SIG-M5 treated with dmso at 0.1 percent for 504 hours (cell line): ENCODE measurements around the gene HRH2.

ENCODE experiments used
- DNase-seq: peaks from one replicate; lab custom pipeline; 2025; ENCODE audit not compliant: unreplicated experiment; lab: John Stamatoyannopoulos, UW

HRH2 gene

DNA sequence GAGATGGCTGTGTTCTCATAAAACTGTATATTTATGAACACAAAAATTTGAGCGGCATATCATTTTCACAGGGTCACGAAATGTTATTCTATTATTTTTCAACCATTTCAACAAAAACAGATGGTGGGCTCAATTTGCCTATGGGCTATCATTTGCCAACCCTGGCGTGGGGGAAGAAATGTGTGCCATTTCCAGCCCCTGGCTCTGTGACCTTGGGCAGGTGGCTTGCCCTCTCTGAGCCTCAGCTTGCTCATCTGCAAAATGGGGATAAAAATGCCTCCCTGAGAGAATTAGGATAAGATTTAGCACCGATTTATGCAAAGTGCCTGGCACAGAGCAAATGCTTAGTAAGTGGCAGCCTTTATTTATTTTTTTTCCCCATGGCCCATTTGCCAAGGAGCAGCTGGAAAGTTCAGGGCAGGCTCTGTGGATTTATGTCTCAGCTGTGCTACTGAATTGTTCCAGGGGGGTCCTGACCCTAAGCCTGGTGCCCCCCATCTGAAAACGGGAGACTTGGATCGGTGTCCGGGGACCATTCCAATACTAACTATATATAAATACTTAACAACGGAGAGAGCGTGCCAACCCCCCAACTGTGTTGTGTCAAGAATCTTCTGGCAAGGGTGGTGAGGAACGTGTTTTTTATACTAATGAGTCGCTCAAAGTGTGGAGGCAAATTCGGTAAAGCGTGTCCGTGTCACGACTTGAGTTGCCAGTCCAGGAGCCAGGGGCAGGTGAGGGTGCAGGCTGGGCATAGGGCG lies 34.5 kb downstream of the HRH2 start:
- DNase-seq = no peak

DNA sequence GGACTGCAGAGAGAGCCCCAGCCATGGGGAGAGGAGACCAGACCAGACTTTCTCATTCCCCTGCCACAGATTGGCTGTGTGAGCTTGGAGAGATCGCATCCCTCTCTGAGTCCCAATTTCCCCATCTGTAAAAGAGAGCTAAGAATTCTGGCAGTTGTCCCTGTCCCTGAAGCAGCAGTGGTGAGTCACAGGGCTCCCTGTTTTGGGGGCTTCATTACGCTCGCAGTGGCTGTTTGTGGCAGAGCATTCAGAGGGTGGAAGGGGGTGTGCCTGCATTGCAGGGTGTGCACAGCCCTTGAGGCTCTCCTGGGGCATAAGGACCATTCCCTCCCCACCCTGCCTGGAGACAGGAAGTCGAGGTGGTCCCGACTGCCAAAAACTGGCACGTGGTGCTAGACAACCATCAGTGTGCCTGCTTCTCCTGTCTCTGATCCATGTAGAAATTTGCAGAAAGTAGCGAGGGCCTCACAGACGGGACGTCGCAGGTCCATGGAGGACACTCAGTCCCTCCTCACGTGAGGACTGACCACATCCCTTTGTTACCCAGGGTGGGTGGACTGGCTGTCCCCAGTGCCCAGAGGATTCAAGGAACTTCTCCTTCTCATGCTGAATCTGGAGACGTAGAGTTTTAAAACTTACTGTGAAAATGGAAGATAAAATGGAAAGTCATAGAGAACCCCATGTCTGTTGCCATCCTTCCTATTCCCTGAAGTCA lies 35.3 kb downstream of the HRH2 start:
- peak; percentile 73 for DNase-seq

DNA sequence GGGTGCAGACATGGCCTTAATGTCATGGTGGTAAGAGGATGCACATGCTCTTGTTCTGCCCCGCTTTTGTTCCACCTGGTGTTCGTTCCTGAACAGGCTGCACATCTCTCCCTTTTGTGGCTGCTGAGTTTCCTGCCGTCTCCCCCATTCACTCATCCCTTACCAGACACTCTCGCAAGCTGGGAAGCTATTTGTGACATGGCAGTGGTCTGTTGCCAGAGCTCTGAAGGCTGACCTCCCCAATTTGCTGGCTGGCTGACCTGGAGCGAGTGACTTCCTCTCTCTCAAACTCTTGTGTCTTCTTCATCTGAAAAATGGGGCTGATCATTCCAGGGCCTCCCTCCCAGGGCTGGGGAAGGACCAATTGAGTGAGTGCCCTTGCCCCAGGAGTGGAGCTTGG lies 35.9 kb downstream of the HRH2 start:
- DNase-seq = peak; percentile 33

DNA sequence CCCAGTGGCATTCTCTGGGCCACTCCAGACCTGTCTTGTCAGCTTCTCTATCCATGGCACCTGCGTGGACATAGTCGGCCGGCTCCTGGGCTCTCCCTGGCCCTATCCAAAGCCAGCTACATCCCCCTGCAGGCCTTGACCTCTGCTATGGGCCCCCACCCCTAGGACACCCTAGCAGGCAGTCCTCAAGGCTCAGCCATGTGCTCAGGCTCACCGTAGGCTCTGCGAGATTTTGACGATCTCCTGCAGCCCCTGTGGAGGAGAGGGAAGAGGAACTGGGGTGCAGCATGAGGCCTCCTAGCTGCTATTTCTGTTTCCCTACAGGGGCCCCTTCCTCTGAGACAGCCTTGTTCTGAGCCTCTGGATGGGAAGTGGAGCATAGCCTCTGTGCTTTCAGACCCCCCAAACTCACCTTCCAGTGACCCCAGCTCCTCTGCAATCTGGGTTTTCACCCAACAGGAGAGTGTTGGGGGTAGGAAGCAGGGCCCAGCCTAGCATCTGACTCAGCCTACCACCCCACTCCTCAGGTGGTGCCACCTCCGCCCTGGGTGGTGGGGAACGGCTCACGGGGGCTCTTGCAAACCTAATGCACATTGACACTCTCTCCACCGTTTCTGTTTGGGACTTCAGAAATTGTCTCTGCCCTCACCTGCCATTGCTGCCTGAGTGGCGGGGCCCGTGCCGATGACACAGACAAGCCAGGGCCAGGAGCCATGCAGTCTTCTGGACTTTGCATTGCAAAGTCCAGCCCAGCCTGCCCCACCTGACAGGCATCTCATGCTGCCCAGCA lies 36.7 kb downstream of the HRH2 start:
- DNase-seq = peak; percentile 99

DNA sequence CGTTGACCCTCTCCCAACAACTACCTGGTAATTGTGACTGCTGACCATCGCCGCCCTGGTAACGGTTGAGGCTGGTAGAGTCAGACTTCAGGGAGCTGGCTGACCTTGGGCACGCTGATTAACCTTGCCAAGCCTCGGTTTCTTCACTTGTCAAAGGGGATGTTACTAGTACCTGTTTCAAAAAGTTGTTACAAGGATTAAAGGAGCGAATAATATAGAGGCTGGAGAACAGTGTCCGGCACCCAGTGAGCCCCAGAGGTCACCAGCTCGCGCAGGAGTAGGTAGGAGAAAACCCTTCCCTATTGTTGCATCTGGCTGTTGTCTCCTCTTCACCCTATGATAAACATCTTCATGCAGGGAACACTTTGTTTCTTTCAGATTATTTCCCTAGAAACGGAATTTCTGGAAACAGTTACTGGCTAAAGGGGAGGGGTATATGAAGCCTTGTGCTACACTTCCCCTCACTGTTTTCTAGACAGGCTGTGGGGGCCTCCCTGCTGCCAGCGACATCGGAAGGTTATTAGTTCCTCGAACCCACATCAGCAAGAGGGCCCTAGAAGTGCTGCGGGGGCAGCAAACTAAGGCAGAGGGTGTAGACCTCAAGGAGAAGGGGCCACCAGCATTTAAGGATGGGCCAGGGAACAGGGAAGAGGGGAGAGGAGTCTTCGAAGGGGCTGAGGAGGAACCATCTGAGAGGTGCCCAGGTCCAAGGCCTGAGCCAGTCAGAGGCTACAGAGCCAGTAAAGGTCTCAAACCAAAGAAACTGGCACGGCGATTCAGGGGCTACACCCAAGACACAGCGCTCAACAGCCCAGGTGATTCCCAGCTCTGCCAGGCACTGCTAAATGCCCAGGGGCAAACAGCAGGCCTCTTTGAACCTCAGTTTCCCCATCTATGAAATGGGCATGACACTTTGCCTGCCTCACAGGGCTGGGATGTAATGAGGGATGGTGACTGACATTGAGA lies 37.6 kb downstream of the HRH2 start:
- DNase-seq = peak; percentile 62

DNA sequence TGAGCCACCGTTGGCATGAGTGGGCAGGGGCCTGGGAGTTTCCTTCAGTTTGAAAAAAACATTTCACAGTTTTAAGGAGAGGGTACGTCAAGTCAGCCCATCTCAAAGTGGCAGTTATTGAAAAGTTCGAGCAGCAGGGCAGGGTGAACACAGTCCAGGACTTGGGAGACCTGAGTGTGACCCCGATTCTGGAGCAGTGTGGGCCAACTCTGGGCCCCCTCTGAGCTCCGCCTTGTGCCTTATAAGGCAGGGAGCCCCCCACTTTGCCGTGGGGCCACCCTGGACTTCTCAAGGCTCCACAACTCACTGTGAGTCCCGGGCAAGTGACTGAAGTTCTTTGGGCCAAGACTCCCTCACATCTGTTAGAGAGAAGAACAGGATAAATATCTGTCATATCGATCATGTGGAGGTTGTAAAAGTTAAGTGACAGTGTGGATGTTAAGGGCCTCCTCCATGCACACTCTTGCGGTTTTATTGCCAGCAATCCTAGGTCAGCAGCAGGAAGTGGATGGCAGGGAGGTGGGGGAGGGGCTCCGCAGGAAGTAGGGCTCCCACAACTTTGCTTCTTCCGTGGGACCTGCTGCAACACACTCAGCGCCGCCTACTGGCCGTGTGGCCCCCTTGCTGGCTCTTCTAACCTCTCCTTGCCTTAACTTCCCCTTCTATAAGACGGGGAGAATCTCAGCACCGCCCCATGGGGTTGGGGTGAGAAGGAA lies 38.4 kb downstream of the HRH2 start:
- DNase-seq = peak; percentile 99

DNA sequence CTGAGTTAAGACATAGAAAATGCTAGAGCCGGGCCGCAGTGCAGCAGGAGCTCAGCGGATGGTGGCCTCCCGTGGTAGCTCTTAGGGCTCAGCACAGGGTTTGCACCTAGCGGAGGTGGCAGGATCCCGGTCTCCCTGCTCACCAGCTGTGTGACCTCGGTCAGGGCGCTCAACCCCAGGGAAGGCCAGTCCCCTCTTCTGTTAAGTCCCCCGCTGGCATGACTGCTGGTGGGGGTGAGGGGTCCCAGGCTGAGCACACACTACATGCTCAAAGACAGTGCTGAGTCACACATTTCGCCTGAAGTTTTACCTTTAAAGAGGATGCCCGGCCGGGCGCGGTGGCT lies 39.0 kb downstream of the HRH2 start:
- DNase-seq = no peak

DNA sequence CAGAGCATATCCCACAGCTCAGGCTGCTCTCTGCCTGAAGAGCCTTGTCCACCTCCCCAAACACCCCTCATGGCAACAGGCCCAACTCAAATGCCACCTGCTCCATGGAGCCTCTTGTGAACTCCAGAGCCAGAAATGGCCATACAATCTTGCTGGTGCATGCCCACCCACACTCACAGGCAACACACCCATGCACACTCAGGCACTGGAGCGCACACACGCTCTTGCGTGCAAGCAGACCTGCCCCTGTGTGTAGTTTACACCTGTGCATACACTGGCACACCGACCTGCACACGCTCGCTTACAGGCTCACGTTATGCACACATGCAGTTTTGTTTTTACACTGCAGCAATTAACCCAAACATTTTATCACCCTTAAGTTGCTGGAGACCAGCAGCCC lies 40.0 kb downstream of the HRH2 start:
- no peak for DNase-seq

DNA sequence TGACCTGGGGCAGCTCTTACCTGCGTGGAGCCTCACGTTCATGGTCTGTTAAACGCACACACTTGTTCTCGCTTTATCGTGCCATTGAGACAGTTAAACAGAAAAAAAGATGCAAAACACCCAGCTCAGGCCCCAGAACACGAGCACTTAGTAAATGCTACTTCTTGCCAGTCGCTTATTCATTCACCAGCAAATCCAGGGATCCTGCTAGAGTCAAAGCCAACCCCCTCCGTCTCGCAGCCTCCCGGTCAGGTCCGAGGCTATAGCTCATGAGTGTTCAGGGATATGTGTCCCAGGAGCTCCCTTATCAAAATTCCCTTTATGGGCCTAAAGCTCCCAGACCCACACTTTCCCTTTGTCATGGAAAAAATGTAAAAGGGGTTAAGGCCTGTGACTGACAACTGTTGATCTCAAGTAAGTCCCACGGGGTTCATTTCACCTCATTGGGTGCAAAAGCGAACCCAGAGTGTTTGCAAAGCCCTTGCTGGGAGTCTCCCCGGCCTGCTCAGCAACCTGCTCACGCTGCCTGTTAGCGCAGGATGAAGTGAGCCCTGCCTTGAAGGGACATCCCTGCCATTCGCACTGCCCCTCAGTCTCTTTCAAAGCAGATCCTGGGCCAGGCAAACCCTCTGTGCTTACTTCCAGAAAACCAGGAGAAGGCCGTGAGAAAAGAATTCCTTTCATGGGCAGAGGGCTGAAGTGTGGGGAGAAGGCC lies 40.7 kb downstream of the HRH2 start:
- no peak for DNase-seq

DNA sequence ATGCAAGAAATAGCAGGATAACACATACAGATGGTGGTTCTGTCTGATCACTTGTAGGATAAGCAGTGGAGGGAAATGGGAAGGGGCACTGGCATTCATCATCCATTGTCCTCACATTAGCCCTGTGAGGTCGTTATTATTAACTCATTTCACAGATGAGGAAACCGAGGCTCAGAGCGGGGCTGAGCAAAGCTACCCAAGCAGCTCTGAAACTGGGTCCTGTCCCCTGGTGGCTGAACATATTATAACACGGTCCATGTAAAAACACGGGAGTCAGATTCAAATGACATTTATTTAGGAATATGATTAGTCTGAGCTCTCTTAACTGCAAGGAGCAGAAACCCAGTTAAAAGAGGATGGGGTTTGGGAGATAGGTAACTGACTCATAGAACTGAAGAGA lies 43.1 kb downstream of the HRH2 start:
- DNase-seq = no peak

DNA sequence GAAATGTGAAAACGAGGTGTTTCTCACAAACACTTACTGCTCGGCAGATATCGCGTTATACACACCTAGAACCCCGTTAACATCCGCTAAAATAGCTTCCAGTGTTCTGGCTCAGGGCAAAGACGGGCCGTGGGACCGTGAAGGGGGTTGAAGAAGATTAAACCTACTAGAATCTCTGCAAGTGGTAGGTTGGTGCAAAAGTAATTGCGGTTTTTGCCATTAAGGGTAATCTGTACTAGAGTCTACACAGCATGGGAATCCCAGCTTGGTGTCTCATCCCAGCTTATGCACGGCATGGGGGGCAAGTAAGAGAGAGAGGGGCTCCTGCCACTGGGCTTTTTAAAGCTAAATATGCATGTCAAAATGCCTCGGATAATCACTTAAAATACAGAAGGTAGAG lies 43.9 kb downstream of the HRH2 start:
- no peak for DNase-seq

DNA sequence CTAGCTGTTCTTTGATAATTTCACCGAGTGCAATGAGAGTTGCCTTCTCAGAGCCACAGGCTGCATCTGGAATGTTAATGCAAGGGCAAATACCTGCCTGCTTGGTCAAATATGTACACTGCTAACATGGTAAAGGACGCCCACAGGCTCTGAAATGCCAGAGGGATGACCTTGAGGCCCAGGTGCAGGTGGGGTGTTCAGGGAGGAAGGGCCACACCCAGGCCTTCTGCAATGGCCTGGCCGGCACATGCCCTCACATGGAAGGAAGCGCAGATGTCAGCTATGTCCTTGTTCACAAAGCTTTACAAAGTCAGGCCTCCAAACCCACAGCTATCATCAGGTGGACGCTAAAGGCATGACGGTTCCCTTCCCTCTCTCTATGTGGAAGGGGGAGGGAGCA lies 48.6 kb downstream of the HRH2 start:
- peak; percentile 20 for DNase-seq

DNA sequence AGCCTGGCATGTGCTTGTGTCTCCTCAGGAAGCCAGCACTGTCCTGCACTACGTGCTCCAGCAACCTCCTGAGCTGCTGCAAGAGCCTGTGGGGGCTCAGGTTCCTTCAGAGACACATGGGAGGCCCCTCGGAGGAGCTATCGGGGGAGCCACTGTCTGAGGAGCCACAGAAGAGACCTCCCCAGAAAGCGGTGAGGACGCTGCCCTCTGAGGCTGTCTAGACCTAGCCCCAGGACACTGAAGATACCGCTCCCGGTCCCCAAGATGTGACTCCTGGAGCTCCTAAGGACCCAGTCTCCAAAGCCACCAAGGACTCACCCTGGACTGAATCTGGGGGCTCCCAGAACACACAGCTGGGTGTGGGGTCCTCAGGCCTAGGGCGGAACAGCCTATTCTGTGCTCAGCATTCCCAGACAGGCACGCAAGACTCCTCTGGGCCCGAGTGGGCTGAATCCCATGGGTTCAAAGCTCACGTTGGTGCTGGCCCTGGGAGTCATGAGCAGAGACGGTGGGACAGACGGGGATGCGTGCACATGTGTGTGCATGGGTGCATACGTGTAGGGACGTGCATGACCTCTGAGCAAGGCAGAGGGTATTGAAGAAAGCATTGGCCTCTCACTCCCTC lies 50.0 kb downstream of the HRH2 start:
- DNase-seq = no peak

DNA sequence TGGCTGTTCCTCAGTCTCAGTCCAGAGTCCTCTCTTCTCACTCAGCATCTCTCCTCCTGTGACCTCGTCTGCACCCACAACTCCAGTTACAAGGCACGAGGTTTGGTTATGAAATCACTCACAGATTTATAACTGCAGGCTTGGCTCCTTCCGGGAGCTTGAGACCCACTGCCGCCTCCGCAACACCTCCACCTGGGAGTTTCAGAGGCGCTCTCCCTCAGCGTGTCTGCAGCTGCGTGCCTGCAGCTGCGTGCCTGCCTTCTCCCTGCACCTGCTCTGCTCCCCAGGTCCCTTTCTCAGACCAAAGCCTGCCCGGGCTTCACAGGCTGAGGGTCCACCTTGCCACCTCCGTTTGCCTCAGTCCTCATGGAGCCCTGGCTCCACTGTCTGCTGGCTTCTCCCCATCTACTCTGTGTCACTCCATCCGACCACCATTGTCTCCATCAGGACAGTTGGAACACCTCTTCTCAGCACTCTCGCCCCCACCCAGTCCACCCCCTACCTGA lies 51.5 kb downstream of the HRH2 start:
- no peak for DNase-seq

DNA sequence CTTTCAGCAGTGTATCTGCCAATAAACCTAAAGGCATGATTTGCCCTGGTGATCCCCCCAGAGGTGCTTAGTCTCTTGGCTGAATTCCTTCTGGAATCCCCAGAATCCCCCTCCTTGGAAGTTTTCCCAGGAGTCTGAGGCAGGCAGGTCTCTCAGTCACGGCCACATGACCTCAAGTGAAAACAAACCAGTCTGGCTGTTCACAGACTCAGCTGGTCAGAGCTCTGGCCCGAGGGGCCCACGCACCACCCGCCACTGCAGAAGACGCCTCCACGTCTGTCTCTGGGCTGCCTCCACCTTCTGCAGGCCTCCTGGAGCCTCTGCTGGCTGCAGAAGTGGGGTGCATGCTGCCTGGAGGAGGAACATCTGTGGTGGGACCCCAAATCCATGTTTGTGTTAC lies 52.5 kb downstream of the HRH2 start:
- DNase-seq = no peak

DNA sequence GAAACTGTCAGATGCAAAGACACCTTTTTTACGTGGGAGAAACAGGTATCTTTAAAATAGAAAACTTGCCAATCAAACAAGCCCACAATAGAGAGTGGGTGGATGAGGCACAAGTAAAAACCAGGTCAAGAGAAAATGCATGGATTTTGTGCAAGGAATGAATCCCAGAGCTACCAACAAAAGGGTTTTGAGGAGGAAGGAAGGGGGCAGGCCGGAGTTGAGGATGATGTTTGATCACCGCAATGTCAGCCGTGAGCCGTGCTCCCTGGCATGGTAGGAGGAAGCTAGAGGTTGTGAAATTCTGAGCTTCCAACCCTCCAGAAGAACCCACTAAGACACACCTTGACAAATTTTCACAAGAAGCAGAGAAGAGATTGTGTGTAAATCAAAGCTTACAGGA lies 53.2 kb downstream of the HRH2 start:
- DNase-seq = no peak

DNA sequence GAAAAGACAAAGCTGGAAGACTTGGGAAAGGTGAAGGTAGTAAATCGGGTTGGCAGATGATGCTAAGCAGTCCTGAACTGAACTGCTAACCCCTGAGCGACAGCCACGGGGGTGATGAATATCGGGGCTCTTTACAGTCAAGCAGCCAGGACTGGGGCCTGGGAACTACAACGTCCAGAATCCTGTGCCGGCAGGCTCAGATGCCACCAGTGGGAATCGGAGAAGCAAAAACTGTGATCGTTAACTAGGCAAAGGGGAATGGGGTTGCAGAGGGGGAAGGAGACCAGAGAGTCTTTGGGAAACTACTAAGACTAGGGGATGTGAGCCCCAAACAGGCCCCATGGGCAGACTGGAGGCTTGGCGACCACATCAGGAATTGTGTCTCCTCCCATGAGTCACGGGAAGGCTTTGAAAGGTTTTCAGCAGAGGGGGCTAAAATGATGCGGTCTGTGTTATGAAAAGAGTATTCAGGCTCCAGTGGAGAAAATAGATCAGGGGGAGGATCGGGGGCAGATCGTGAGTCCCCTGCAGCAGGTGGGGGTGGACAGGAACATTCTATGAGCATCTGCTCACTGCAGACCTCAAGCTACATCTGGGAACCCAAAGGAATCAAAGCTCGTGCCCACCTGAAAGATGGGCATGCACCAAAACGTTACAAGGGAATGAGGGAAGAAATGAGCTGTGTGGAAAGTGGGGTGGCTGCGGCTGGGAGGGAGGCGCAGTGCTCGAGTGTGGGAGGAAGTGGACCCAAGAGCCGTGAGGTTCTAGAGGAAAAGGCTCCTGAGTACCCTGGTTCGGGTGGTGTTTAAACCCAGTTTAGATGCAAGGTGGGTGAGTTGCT lies 53.8 kb downstream of the HRH2 start:
- no peak for DNase-seq

DNA sequence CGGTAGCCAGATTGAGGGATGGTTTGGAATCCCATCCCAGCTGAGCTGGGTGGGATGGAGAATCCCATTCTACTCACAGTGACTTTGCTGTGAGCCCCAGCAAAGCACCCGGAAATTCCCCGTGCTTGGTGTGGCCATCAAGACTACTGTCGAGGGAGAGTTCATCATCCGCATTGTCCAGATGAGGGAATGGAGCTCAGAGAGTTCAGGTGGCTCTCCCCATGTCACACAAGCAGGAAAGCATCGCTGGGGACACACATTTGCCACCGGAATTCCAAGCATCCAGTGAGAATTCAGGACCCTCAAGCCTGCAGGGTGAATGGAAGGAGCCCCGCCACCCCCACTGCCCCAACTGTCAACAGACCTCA lies 54.4 kb downstream of the HRH2 start:
- DNase-seq = no peak
